Right lobe of liver (tissue), 6 donors: ENCODE measurements around the gene UVSSA. TPM values are rescaled to one million over a fixed set of nuclear protein-coding genes. Genes with fewer than 3 reads are reported as not detected.

Source experiments
- ATAC-seq, 4 donors: fragments of 200-7000 bp; cut with Tn5 transposase; one replicate each; pipeline ENCODE4 v1.9.1; 2020; ENCODE audit warnings: mild to moderate bottlenecking in 4 of 4, moderate library complexity in 4 of 4
- DNase-seq, 3 donors: peaks; one replicate each; pipeline ENCODE4 v3.0.0-alpha.2; 2020
- H3K27ac ChIP-seq, 3 donors: fragments of 200-600 bp; one replicate each; pipeline ENCODE4 v1.8.0; 2022
- H3K27me3 ChIP-seq, 2 donors: fragments of 200-600 bp; one replicate each; pipeline ENCODE4 v1.8.0; 2022
- H3K36me3 ChIP-seq, 4 donors: fragments of 200-600 bp; sonication (generic) in 1 of 4; one replicate each; pipeline versions ENCODE4 v1.5.1 to v1.8.0; 2017 to 2022; ENCODE audit warnings: control low read depth in 1 of 4
- H3K4me1 ChIP-seq, 4 donors: fragments of 200-600 bp; sonication (generic) in 1 of 4; one replicate each; pipeline versions ENCODE4 v1.5.1 to v1.8.0; 2017 to 2022; ENCODE audit warnings: control low read depth in 1 of 4
- H3K4me3 ChIP-seq, 3 donors: fragments of 200-600 bp; one replicate each; pipeline ENCODE4 v1.8.0; 2022
- H3K9me3 ChIP-seq, 4 donors: fragments of 200-600 bp; sonication (generic) in 1 of 4; one replicate each; pipeline versions ENCODE4 v1.5.1 to v1.8.0; 2017 to 2022; ENCODE audit warnings: control low read depth in 1 of 4
- POLR2A ChIP-seq: fragments of 450-650 bp; IDR thresholded peaks from one replicate; pipeline ENCODE4 v1.6.1; 2017; ENCODE audit warnings: antibody characterized with exemption, mild to moderate bottlenecking
- WGBS: methylation state at CpG from one replicate; pipeline ENCODE4 v1.1.6; 2018; ENCODE audit warnings: low coverage, low lambda C conversion rate; ENCODE audit not compliant: insufficient coverage; ENCODE audit errors: missing lambda C conversion rate; 5-methylcytosine and 5-hydroxymethylcytosine counted together
- intact Hi-C, 2 donors: fragments of 100-400 bp; cut with DNase I; formaldehyde crosslinking; loops; one replicate each; pipeline versions ENCODE4 v1.11.2 to v1.14.1; 2022
- total RNA-seq, 6 experiments: library from RNA; depleted of rRNA in 2 of 6; stranded (reverse); fragments of >200 nt in 2 of 6; fragmentation: NEBNext Ultra II Directional in 3 of 6; extraction: Animal tissue kit (Norgen Biotek cat#: 25700) in 3 of 6; gene quantifications; one replicate each; pipeline versions ENCODE4 v1.1.0 to v1.2.4, GENCODE V29; 2016 to 2023
- TF ChIP-seq, protein P1 (sequence below), 4 donors: fragments of 200-600 bp in 3 of 4; fragments of 450-650 bp in 1 of 4; IDR thresholded peaks; one replicate each; pipeline versions ENCODE4 v1.5.1 to v1.8.0; 2016 to 2022; ENCODE audit warnings: antibody characterized with exemption in 4 of 4, mild to moderate bottlenecking in 2 of 4
- donor health status: DM: no; HTN: yes; CAD: no.
- donor health status: DM: no; HTN: no; CAD: no.
- donor health status: DM: no; HTN: no; CAD: no.
- donor health status: DM: no; HTN: yes; CAD: no.
- donor health status: DM: no; HTN: yes; CAD: no.

The UVSSA gene
- total RNA-seq, 6 experiments from 2014 or later = 9.1 to 14.5 (median 11.3) TPM

DNA sequence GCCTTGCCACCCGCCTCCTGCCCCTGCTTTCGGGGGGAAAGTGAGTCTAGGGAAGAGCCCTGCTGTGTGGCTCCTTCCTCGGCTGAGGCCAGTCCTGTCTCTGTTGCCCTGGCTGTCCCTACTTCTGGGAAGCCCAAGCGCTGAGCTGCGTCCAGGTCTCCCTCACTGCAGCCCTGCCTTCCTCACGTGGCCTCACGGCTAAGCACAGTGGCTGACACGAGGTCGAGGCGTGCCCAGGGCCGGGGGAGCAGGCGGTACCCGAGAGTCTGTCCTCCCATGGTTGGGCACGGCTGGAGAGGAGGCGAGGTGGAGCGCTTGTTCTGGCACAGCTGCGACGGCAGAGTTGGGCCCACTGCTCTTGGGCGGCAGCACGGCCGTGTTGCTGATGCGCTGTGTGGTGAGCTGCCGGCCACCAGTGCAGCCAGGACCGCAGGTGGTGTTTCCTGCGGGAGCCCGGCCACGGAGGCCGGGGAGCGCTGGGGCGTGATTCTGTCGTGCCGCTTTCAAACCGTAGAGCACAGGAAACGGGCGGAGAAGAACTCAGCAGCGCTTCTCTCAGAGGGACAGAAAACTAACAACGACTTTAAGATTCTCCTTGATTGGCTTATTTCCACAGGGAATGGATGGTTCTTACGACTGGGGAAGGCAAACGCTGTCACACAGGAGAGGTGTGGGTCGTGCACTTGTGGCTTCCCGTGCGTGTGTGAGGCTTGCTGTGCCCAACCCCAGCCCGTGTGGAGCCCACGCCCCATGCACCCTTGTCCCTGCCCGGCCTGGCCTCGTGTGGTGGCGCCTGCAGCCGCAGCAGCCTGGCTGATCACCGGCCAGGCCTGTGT lies 36.0 kb upstream of the UVSSA start:
- Histone ChIP-seq H3K27ac (no peak overlapping the region), H3K36me3 (peaks cover 0 to 29% (median 14%) of the 10 kb centered on the region in 4 donors)
- ATAC-seq = no peak

DNA sequence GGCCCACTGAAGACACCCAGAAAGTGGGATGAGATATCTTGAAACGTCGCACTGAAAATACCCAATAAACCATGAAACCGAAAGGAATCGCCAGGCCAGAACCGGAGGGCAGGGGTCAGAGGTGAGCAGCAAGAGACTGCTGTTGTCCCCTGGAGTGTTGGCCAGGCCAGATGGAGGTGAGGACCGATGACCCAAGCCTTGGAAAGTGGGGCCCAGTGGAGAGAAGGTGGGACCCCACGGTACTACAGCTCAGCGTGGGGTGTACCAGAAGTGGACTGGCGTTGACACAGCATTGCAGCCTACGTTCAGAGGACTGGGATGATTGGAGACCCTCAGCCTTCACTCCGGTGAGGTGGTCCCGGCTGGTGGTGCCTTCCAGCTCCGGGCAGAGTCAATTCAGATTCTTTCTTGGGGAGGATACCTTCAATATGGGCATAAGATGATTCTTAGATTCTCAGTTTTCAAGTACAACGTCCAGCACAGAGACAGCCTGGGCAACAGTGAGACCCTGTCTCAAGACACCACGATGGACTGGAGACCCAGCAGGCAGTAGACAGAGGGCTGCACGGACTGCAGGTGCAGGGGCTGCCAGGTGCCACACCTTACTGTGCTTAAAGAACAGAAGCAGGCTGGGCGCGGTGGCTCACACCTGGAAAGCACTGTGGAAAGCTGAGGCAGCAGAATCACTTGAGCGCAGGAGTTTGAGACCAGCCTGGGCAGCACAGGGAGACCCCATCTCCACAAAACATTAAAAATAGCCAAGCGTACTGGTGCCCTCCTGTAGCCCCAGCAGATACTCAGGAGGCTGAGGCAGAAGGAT lies 34.0 kb upstream of the UVSSA start:
- ATAC-seq (no peak), DNase-seq (peak in 1 of 3 donors; percentile 5)
- H3K36me3 ChIP-seq = peaks cover 0 to 41% (median 14%) of the 10 kb centered on the region in 4 donors
- 94% methylated on average over 9 of the region's 20 CpGs for WGBS
- H3K4me3 ChIP-seq = no peak overlapping the region
- no peak for TF ChIP-seq POLR2A
- no peaks in the 10 kb centered on the region for H3K27me3 ChIP-seq
- no peaks in the 10 kb centered on the region for H3K9me3 ChIP-seq
- H3K27ac ChIP-seq = no peak overlapping the region
- H3K4me1 ChIP-seq = peaks cover 0 to 17% (median 6%) of the 10 kb centered on the region in 4 donors
- intact Hi-C loops = no loop called here

More for the DNA sequence above, 36.0 kb upstream of the UVSSA start:
- Histone ChIP-seq H3K4me3 (no peak overlapping the region), H3K9me3 (no peaks in the 10 kb centered on the region), H3K4me1 (peaks cover 0 to 17% (median 6%) of the 10 kb centered on the region in 4 donors), H3K27me3 (no peaks in the 10 kb centered on the region)
- TF ChIP-seq POLR2A = no peak
- TF ChIP-seq, protein P1, sequence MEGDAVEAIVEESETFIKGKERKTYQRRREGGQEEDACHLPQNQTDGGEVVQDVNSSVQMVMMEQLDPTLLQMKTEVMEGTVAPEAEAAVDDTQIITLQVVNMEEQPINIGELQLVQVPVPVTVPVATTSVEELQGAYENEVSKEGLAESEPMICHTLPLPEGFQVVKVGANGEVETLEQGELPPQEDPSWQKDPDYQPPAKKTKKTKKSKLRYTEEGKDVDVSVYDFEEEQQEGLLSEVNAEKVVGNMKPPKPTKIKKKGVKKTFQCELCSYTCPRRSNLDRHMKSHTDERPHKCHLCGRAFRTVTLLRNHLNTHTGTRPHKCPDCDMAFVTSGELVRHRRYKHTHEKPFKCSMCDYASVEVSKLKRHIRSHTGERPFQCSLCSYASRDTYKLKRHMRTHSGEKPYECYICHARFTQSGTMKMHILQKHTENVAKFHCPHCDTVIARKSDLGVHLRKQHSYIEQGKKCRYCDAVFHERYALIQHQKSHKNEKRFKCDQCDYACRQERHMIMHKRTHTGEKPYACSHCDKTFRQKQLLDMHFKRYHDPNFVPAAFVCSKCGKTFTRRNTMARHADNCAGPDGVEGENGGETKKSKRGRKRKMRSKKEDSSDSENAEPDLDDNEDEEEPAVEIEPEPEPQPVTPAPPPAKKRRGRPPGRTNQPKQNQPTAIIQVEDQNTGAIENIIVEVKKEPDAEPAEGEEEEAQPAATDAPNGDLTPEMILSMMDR (IDR thresholded peaks at IDR 0.05) = no peak
- peak in 2 of 3 donors; percentile 19 to 48 for DNase-seq
- intact Hi-C loops = no loop called here
- 89% methylated on average over 14 of the region's 49 CpGs for WGBS

DNA sequence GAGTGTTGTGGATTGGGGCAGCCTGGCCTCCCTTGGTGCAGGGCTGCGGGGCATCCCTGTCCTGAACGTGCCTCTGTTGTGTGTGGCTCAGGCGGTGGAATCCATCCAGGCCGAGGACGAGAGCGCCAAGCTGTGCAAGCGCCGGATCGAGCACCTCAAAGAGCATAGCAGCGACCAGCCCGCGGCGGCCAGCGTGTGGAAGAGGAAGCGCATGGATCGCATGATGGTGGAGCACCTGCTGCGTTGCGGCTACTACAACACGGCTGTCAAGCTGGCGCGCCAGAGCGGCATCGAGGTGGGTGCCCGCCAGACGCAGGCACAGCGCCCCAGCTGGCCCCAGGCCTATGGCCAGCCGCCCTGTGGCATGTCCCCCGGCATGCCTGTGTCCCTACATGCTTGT lies 31.7 kb upstream of the UVSSA start:
- ATAC-seq (no peak), DNase-seq (no peak)
- no peak overlapping the region for H3K27ac ChIP-seq
- peaks cover 0 to 41% (median 14%) of the 10 kb centered on the region in 4 donors for H3K36me3 ChIP-seq
- TF ChIP-seq POLR2A = no peak
- TF ChIP-seq, protein P1 (IDR thresholded peaks at IDR 0.05) = no peak
- no peaks in the 10 kb centered on the region for H3K9me3 ChIP-seq
- no peaks in the 10 kb centered on the region for H3K27me3 ChIP-seq
- WGBS = no CpG with 5 or more reads among the region's 28 CpGs
- no peak overlapping the region for H3K4me3 ChIP-seq
- intact Hi-C loops = no loop called here
- H3K4me1 ChIP-seq = peaks cover 0 to under 1% (median 0%) of the 10 kb centered on the region in 4 donors

DNA sequence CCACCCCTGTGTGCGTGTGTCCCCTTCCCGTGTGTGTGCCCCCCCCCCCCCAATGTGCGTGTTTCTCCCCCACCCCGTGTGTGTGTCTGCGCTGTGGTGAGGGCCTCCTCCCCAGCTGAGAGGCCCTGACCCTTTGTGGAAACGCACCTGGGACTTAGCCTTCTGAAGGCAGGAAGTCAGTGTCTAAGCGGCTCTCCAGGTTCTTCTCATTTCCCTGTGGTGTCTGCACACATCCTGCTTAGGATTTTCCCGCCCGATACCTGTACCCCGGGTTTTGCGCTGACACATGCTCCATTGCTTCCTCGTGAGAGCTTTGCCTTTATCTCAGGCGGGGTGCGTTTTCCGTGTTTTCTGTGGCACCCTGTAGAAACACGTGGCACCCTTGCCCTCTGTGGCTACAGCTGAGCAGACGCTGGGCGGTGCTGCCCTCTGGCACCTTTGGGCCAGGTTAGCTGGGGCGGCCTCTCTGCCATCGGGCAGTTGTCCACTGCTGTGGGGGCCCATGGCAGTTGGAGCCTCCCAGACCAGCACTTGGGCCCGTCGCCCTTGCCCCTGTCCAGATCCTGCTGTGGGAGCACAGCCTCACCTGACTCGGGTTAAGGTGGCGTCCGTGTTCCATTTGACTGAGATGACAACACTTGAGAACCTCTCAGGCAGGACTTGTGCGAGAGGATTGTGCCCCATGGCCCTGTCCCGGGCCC lies 31.0 kb upstream of the UVSSA start:
- intact Hi-C loops = no loop called here
- Histone ChIP-seq H3K27ac (no peak overlapping the region), H3K4me3 (no peak overlapping the region), H3K4me1 (no peaks in the 10 kb centered on the region), H3K9me3 (no peaks in the 10 kb centered on the region), H3K27me3 (no peaks in the 10 kb centered on the region), H3K36me3 (peaks cover 0 to 41% (median 14%) of the 10 kb centered on the region in 4 donors)
- ATAC-seq = no peak
- DNase-seq = no peak
- 87% methylated on average over 17 of the region's 27 CpGs for WGBS
- TF ChIP-seq POLR2A = no peak
- TF ChIP-seq, protein P1 (IDR thresholded peaks at IDR 0.05) = no peak
